ENCODE measurements around the gene COL5A1.
"Not testable (repeated sequence)": the region's sequence is repeated elsewhere in the genome, so short reads cannot be mapped to it uniquely, and the experiment has no call there.

COL5A1 gene

GRCh38 chr9:134707031-134707680 lies 65.6 kb downstream of the COL5A1 start:
- in situ Hi-C loops (cut with MboI; ENCODE audit: low sequenced_read_pairs): loop anchor here (10.0 kb wide), 1 partner anchor 278 kb away; no protein-coding TSS in a partner anchor

DNA sequence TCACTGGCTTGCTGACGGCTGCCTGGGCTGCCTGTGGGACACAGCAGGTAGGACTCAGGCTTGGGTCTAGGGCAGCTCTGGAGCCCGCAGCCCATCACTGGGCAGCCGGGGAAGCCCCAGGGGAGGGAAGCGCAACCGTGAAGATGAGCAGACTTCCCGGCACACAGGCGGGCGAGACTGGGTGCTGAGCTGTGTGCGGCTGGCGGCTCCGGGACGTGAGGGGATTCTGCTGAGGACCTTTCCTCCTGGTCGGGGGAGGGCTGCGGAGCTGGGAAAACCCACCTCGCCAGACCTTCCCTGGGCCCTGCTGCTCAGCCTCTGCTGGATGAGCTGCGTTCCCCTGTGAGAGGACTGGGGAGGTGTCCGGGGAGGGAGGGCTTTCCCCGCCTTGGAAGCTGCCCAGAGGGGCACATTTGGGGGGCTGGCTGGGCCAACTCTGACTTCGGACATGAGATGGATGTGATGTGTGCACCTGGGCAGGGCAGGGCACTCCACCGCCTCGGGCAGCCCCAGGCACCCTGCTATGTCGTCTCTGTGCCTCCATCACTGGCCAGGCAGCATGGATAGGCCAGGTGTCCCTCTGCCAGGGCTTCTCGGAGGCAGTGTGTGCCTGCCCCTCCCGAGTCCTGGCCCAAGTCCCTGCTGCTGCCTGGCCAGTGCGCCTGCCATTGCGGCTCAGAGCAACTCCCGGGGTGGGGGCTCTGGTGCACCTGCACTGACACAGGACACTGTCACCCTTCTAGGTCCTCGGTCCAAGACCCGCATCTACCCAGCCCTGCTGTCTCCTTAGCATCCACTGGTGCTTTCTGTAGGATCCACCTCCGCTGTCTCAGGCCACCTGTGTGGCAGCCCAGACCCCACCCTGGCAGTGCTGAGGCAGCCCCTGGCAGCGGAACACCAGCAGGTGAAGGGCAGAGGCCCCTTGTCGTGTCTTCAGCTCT lies 66.4 kb downstream of the COL5A1 start:
- in situ Hi-C loops (cut with MboI; ENCODE audit: low sequenced_read_pairs): loop anchor here (10.0 kb wide), 1 partner anchor 277 kb away; no protein-coding TSS in a partner anchor

- in situ Hi-C loops (cut with MboI; ENCODE audit: low sequenced_read_pairs): loop anchor here (10.0 kb wide), 1 partner anchor 276 kb away; no protein-coding TSS in a partner anchor
Observed at GRCh38 chr9:134708672-134709038, 67.1 kb downstream of the COL5A1 start.

GRCh38 chr9:134709512-134710270 lies 68.1 kb downstream of the COL5A1 start:
- in situ Hi-C loops (cut with MboI; ENCODE audit: low sequenced_read_pairs): loop anchor here (10.0 kb wide), 1 partner anchor 275 kb away; no protein-coding TSS in a partner anchor

- in situ Hi-C loops (cut with MboI; ENCODE audit: low sequenced_read_pairs): no loop called here
Observed at GRCh38 chr9:134710271-134710540, 68.6 kb downstream of the COL5A1 start.

DNA sequence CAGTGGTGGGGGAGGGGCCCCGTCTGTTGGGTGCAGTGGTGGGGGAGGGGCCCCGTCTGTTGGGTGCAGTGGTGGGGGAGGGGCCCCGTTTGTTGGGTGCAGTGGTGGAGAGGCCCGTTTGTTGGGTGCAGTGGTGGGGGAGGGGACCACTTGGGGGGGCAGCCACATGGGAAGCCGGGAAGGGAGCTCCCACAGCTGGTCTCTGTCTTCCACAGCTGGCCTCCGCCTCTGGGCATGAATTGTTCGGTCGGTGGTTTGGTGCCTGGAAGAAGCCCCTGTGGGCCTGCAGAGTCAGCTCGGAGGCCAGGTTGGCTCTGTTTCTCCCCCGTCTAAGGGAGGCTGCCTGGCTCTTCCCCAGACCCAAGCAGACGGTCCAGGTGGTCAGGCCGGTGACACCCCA lies 69.3 kb downstream of the COL5A1 start:
- in situ Hi-C loops (cut with MboI; ENCODE audit: low sequenced_read_pairs): no loop called here

DNA sequence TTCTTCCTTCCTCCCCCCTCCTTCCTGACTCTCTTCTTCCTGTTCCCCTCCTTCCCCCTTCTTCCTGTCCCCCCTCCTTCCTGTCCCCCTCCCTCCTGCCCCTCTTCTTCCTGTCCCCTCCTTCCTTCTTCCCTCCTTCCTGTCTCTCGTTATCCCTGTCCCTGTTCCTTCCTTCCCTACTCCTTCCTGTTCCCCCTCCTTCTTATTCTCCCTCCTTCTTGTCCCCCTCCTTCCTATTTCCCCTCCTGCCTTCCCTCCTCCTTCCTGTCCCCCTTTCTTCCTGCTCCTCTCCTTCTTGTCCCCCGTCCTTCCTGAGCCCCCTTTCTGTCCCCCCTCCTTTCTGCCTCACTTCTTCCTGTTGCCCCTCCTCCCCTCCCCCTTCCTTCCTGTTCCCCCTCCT lies 70.6 kb downstream of the COL5A1 start:
- in situ Hi-C loops (cut with MboI; ENCODE audit: low sequenced_read_pairs): no loop called here

DNA sequence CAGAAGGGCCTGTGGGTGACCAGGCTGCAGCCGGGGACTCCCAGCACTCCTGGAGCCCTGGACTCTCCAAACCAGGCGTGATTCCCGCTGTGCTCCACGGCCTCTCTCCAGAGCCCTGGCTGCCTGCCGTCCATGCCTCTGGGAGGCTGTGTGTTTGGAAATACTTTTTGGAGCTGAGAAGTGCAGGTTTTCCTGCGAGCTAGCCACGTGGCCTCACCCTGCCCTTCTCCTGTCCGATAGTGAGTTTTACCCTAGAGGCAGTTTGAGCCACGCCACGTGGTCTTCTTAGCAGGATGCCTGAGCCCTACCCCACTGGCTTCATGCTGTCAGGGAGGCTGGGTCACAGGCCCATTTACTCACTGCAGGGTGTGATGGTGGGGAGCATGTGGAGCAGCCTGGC lies 71.3 kb downstream of the COL5A1 start:
- in situ Hi-C loops (cut with MboI; ENCODE audit: low sequenced_read_pairs): no loop called here

DNA sequence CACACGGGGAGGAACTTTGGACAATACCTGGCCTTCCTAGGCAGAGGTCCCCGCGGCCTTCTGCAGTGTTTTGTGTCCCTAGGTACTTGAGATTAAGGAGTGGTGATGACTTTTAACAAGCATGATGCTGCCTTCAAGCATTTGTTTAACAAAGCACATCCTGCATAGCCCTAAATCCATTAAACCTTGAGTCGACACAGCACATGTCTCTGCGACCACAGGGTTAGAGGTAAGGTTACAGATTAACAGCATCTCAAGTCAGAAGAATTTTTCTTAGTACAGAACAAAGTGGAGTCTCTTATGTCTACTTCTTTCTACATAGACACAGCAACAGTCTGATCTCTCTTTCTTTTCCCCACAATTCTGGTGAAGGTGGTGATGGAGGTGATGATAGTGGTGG lies 73.9 kb downstream of the COL5A1 start:
- in situ Hi-C loops (cut with MboI; ENCODE audit: low sequenced_read_pairs): not testable (repeated sequence)

DNA sequence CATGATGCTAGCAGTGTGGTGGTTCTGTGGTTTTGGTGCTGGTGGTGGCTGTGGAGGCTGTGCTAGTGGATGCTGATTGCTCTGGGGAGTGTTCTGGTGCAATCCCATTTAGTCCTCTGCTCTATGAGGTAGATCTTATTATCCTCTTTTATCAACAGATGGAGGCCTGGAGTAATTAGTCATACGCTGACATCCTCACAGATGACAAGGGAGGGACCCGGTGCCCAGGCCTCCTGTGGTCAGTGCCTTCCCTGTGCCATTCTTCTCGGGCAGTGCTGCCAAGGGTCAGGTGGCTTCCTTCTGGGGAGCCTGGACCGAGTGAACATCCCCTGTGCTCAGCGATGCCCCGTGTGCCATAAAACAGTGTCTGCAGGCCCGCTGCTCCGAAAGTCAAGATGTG lies 74.5 kb downstream of the COL5A1 start:
- in situ Hi-C loops (cut with MboI; ENCODE audit: low sequenced_read_pairs): no loop called here

DNA sequence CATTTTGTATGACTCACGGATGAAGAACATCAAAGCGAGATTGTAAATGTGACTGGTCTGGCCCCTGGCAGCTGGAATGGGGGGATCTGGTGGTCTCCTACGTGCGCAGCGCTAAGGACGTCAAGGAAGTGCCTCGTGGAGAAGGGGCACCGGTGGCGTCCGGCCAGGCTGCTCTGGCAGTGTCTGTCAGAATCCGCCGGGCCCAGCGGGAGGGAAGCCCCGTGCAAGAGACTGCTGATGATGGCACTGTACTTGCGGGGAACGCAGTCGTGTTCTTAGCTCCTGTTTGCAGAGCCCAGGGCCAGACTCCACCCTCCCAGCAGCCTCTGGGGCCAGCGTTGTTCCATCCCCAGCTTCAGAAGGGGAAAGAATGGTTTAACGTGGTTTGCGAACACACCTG lies 75.5 kb downstream of the COL5A1 start:
- in situ Hi-C loops (cut with MboI; ENCODE audit: low sequenced_read_pairs): no loop called here

- in situ Hi-C loops (cut with MboI; ENCODE audit: low sequenced_read_pairs): no loop called here
Observed at GRCh38 chr9:134717924-134718645, 76.5 kb downstream of the COL5A1 start.

DNA sequence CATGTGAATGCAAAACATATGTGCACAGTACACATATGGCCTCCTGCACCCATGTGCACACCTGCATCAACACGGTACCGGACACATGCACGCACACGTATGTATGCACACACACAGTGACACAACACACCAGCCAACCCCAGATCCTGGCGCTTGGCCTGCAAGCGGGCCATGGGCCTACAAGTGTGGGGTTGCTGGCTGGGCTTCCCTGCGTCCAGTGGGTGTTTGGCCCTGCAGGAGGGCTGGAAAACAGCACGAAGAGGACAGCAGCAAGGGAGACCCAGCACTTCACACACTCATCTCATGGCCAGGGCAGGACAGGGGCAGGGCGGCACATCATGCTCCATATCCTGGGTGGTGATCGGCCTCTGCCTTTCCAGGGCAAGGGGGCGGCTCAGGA lies 77.7 kb downstream of the COL5A1 start:
- in situ Hi-C loops (cut with MboI; ENCODE audit: low sequenced_read_pairs): no loop called here

- in situ Hi-C loops (cut with MboI; ENCODE audit: low sequenced_read_pairs): no loop called here
Observed at GRCh38 chr9:134720136-134720753, 78.6 kb downstream of the COL5A1 start.

DNA sequence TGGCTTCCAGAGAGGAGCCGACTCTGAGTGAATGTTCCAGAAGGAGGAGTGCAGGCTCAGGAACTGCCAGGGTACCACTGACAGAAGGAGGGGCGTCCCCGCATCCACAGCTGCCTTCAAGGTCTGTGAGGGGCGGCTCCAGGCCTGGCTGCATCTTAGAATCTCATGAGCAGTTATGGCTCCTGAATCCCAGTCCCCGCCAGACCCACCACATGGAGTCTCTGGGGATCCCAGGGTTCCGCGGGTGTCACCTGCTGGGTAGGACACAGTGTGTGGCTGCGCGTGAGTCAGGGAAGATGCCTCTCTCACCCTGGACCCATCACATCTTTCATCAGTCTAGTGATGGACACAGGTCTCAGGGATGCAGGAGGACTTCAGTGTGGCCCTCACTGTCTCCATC lies 79.2 kb downstream of the COL5A1 start:
- in situ Hi-C loops (cut with MboI; ENCODE audit: low sequenced_read_pairs): no loop called here

- in situ Hi-C loops (cut with MboI; ENCODE audit: low sequenced_read_pairs): no loop called here
Observed at GRCh38 chr9:134721344-134721743, 79.7 kb downstream of the COL5A1 start.

- in situ Hi-C loops (cut with MboI; ENCODE audit: low sequenced_read_pairs): no loop called here
Observed at GRCh38 chr9:134722120-134722701, 80.6 kb downstream of the COL5A1 start.

DNA sequence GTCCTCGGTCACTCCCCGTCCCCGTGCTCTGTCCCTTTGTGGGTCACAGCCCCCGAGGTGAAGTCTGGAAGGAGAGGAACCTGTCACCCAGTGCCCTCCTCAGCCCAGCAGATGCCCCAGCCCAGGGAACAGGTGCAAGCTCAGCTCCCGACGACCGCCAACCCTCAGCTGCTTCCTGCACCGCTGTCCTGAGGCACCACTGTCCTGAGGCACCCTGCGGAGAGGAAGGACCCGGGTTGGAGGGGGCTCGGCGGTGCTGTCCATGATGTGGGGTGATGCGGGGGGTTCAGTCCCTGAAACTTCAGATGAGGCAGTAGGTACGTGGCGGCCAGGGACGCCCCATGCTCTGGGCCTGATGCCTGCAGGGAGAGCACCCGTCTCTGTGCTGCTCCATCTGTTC lies 81.4 kb downstream of the COL5A1 start:
- in situ Hi-C loops (cut with MboI; ENCODE audit: low sequenced_read_pairs): no loop called here

- in situ Hi-C loops (cut with MboI; ENCODE audit: low sequenced_read_pairs): no loop called here
Observed at GRCh38 chr9:134723491-134724190, 82.0 kb downstream of the COL5A1 start.

All from HL-60/S4 (cell line).